Nephron progenitor cell (in vitro differentiated cells): ENCODE results near the gene NAT14.

Experiments
- DNase-seq: peaks from one replicate; pipeline ENCODE4 v3.0.0; 2021
- H3K27ac Mint-ChIP-seq: 2 replicates; pipeline ENCODE4 v1.8.0; 2021; ENCODE audit warnings: mild to moderate bottlenecking, moderate library complexity, mixed read lengths
- H3K27me3 Mint-ChIP-seq: 2 replicates; pipeline ENCODE4 v1.8.0; 2021; ENCODE audit warnings: mild to moderate bottlenecking, low read depth, mixed read lengths; ENCODE audit not compliant: poor library complexity
- H3K36me3 Mint-ChIP-seq: 2 replicates; pipeline ENCODE4 v1.8.0; 2021; ENCODE audit warnings: low read depth, mixed read lengths
- H3K4me1 Mint-ChIP-seq: 2 replicates; pipeline ENCODE4 v1.8.0; 2021; ENCODE audit warnings: mixed read lengths
- H3K4me3 Mint-ChIP-seq: 2 replicates; pipeline ENCODE4 v1.8.0; 2021; ENCODE audit warnings: mild to moderate bottlenecking, moderate library complexity, mixed read lengths
- H3K9me3 Mint-ChIP-seq: 2 replicates; pipeline ENCODE4 v1.8.0; 2021; ENCODE audit warnings: mild to moderate bottlenecking, moderate library complexity, mixed read lengths
- TF ChIP-seq, protein P1 (sequence below): fragments of 200-600 bp; sonication (generic); IDR thresholded peaks from 2 replicates; pipeline ENCODE4 v1.5.0; 2021; ENCODE audit warnings: antibody characterized with exemption

Gene NAT14

DNA sequence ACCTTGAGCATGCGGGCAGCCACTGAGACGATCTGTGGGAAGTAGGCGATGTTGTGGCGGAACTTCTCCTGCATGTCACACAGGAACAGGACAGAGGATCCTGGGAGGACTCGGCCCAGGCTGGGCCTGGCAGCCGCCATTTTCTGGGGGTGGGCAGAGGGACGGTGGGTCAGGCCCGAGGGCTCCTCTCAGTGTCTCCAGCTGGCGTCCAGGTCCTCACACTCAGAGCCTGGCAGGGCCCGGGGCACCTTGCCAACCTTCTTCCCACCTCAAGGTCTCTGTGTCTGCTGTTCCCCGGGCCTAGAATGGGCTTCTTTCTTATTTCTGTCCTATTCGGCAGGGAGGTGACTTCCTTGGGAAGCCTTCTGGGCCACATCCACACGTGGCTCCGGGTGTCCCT is 28.6 kb upstream of the NAT14 start:
- Mint-ChIP-seq H3K4me3 (no peak overlapping the region), H3K9me3 (no peaks in the 10 kb centered on the region)

DNA sequence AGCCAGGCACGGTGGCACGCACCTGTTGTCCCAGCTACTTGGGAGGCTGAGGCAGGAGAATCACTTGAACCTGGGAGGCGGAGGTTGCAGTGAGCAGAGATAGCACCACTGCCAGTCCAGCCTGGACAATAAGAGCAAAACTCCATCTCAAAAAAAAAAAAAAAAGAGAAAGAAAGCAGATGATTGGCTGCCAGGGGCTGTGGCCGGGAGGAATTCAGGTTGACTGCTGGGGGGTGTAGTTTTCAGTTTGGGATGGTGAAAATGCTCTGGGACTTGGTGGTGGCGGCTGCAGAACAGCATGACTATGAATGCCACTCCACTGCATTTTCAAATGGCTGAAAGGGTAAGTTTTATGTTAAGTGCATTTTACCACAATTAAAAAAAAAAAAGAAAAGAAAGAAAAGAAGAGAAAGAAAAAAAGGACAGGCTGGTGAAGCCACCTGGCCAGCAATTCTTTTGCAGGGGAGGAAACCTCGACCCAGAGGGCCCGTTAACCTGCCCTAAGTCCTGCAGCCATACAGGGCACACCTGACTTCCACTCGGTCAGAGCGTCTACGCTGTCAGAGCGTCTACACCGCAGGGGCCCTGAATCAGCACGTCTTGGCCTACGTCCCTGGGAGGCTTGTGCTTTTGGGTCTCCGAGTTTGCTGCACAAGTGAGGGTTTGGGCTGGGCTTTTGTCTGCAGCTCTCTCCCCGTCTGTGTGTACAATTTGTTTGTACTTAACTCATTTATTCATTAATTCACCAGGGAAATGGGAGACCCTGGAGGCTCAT is 27.1 kb upstream of the NAT14 start:
- H3K4me3 Mint-ChIP-seq = no peak overlapping the region
- no peak for DNase-seq
- peaks cover 29% of the 10 kb centered on the region for H3K27me3 Mint-ChIP-seq
- no peaks in the 10 kb centered on the region for H3K9me3 Mint-ChIP-seq
- peaks cover 17% of the 10 kb centered on the region for H3K36me3 Mint-ChIP-seq
- TF ChIP-seq, protein P1, sequence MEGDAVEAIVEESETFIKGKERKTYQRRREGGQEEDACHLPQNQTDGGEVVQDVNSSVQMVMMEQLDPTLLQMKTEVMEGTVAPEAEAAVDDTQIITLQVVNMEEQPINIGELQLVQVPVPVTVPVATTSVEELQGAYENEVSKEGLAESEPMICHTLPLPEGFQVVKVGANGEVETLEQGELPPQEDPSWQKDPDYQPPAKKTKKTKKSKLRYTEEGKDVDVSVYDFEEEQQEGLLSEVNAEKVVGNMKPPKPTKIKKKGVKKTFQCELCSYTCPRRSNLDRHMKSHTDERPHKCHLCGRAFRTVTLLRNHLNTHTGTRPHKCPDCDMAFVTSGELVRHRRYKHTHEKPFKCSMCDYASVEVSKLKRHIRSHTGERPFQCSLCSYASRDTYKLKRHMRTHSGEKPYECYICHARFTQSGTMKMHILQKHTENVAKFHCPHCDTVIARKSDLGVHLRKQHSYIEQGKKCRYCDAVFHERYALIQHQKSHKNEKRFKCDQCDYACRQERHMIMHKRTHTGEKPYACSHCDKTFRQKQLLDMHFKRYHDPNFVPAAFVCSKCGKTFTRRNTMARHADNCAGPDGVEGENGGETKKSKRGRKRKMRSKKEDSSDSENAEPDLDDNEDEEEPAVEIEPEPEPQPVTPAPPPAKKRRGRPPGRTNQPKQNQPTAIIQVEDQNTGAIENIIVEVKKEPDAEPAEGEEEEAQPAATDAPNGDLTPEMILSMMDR = no peak
- H3K4me1 Mint-ChIP-seq = peaks cover 58% of the 10 kb centered on the region
- no peak overlapping the region for H3K27ac Mint-ChIP-seq

More for the DNA sequence above, 28.6 kb upstream of the NAT14 start:
- DNase-seq = no peak
- no peak overlapping the region for H3K27ac Mint-ChIP-seq
- H3K36me3 Mint-ChIP-seq = peaks cover 17% of the 10 kb centered on the region
- peaks cover 33% of the 10 kb centered on the region for H3K27me3 Mint-ChIP-seq
- TF ChIP-seq, protein P1 = no peak
- H3K4me1 Mint-ChIP-seq = peaks cover 57% of the 10 kb centered on the region

DNA sequence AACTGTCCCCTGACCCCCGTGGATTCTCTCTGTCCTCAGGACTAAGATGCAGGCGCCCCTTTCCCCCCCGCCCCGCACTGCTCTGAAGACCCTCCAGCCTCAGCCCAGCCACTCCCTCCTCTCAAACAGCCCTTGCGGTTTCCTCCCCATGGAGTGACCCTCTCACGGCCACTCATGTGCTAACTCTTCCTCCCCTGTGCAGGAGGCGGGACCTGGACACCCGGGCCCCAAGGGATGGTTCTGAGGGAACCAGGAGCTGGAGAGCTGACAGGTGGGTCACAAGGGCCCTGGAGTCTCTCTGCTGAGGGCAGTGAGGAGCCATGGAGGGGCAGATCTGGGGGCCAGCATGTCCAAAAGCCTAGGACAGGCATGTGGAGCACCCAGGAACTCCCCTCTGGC is 25.4 kb upstream of the NAT14 start:
- Mint-ChIP-seq H3K4me3 (peak overlapping the region; percentile 85), H3K27me3 (peaks cover 25% of the 10 kb centered on the region), H3K4me1 (peaks cover 45% of the 10 kb centered on the region), H3K27ac (no peak overlapping the region), H3K9me3 (no peaks in the 10 kb centered on the region), H3K36me3 (peaks cover 9% of the 10 kb centered on the region)
- TF ChIP-seq, protein P1 = no peak
- DNase-seq = no peak

DNA sequence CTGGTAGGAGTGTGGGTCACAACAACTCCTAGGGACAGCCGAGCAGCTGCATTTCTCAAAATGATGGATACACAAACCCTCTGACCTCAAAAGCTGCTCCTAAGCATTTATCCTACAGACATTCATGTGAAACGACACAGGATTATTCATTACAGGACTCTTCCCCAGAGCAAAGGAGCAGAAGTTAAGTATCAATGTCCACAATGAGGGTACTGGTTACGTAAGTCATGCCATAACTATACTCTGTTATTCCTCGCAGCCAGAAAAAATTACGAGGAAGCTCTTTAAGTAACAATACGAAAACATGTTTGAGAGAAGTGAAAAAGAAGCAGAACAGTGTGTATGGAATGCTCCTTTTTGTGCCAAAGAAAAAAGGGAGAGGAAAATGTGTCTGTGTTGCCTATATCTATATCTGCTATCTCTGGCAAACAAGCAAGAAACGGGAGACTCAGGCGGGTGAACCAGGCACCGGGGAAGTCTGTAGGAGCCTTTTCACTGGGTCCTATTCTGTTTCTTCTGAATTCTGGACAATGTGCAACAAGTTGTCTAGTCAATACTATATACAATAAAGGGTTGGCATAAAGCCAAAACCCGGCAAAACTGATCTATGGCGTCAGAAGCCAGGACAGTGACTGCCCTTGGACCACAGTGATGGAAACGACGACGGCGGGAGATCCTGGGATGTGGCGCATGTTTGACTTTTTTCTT is 24.9 kb upstream of the NAT14 start:
- peak overlapping the region; percentile 85 for H3K4me3 Mint-ChIP-seq
- peaks cover 5% of the 10 kb centered on the region for H3K36me3 Mint-ChIP-seq
- peaks cover 42% of the 10 kb centered on the region for H3K4me1 Mint-ChIP-seq
- H3K27me3 Mint-ChIP-seq = peaks cover 31% of the 10 kb centered on the region
- DNase-seq = no peak
- TF ChIP-seq, protein P1 = no peak
- no peak overlapping the region for H3K27ac Mint-ChIP-seq
- H3K9me3 Mint-ChIP-seq = no peaks in the 10 kb centered on the region

DNA sequence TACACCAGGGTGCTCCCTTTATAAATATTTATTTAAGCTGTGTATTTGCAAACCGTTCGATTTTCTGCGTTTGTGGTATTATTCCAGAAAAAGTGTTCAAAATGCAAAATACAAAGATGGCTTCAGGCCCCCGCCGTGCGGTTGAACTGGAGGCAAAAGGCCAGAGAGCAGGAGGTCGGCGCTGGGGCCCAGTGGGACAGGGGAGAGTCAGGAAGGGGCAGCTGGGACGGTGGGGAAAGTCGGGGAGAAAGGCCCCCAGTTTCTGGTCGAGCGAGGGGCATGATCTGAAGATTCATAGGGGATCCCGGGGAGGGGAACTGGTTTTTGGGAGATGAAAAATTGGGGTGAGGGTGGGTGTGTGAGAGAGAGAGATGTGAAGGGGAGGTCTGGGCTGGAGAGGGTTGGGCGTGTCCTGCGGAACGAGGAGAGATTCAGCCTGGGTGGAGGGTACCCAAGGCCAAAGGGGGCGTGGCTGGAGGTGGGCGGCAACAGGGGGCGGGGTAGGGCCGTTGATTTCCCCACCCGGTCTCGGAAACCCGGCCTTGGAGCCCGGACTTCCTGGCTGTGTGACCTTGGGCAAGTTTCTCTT is 24.2 kb upstream of the NAT14 start:
- Mint-ChIP-seq H3K36me3 (peaks cover 5% of the 10 kb centered on the region), H3K4me3 (peak overlapping the region; percentile 85), H3K4me1 (peaks cover 42% of the 10 kb centered on the region), H3K27ac (no peak overlapping the region), H3K27me3 (peaks cover 38% of the 10 kb centered on the region), H3K9me3 (no peaks in the 10 kb centered on the region)
- TF ChIP-seq, protein P1 = no peak
- peak; percentile 89 for DNase-seq
